Ishikawa (cell line): ENCODE measurements around the gene PHOX2A.

ENCODE experiments used
- CEBPB ChIP-seq: IDR thresholded peaks from 2 replicates; pipeline ENCODE4 v1.6.1; 2012
- CREB1 ChIP-seq: IDR thresholded peaks from 2 replicates; pipeline ENCODE4 v1.6.1; 2012; ENCODE audit warnings: low read depth
- EGR1 ChIP-seq: IDR thresholded peaks from 2 replicates; pipeline ENCODE4 v1.6.1; 2012
- EP300 ChIP-seq: IDR thresholded peaks from 2 replicates; pipeline ENCODE4 v1.6.1; 2012; ENCODE audit warnings: borderline replicate concordance
- FOXM1 ChIP-seq: IDR thresholded peaks from 2 replicates; pipeline ENCODE4 v1.6.1; 2012; ENCODE audit warnings: low read depth, borderline replicate concordance
- MAX ChIP-seq: IDR thresholded peaks from 2 replicates; pipeline ENCODE4 v1.6.1; 2012
- NFIC ChIP-seq: IDR thresholded peaks from 2 replicates; pipeline ENCODE4 v1.6.1; 2012
- RAD21 ChIP-seq: IDR thresholded peaks from 2 replicates; pipeline ENCODE4 v1.6.1; 2012; ENCODE audit warnings: low read depth
- REST ChIP-seq: IDR thresholded peaks from 2 replicates; pipeline ENCODE4 v1.6.1; 2012; ENCODE audit warnings: low read depth, mild to moderate bottlenecking
- TAF1 ChIP-seq: IDR thresholded peaks from 2 replicates; pipeline ENCODE4 v1.6.1; 2012; ENCODE audit warnings: low read depth, mild to moderate bottlenecking
- TCF12 ChIP-seq: IDR thresholded peaks from 2 replicates; pipeline ENCODE4 v1.6.1; 2012; ENCODE audit warnings: low read depth
- TEAD4 ChIP-seq: IDR thresholded peaks from 2 replicates; pipeline ENCODE4 v1.6.1; 2012
- USF1 ChIP-seq: IDR thresholded peaks from 2 replicates; pipeline ENCODE4 v1.6.1; 2012
- YY1 ChIP-seq: IDR thresholded peaks from 2 replicates; pipeline ENCODE4 v1.6.1; 2012; ENCODE audit warnings: low read depth
- ZBTB7A ChIP-seq: IDR thresholded peaks from 2 replicates; pipeline ENCODE4 v1.6.1; 2012; ENCODE audit warnings: low read depth

The PHOX2A gene

GRCh38 chr11:72241291-72241781, 2.6 kb downstream of the PHOX2A start:
- TF ChIP-seq EGR1 (no peak), CREB1 (no peak), TCF12 (no peak), FOXM1 (no peak), MAX (no peak), NFIC (no peak), CEBPB (no peak), TEAD4 (no peak), EP300 (no peak), TAF1 (no peak)

GRCh38 chr11:72240461-72241290, 3.3 kb downstream of the PHOX2A start:
- TF ChIP-seq FOXM1 (no peak), CEBPB (no peak), USF1 (no peak), REST (no peak), EGR1 (no peak), TEAD4 (no peak)

- TF ChIP-seq YY1 = no peak
- no peak for TF ChIP-seq TAF1
- TF ChIP-seq EP300 = no peak
- no peak for TF ChIP-seq RAD21
- no peak for TF ChIP-seq CEBPB
- no peak for TF ChIP-seq FOXM1
- TF ChIP-seq TCF12 = no peak
- no peak for TF ChIP-seq REST
- TF ChIP-seq ZBTB7A = no peak
- no peak for TF ChIP-seq CREB1
- TF ChIP-seq USF1 = no peak
- no peak for TF ChIP-seq MAX
- no peak for TF ChIP-seq TEAD4
- TF ChIP-seq NFIC = no peak
- TF ChIP-seq EGR1 = no peak
These were observed 4.0 kb downstream of the PHOX2A start for GRCh38 chr11:72239849-72240460.

- no peak for TF ChIP-seq CEBPB
- no peak for TF ChIP-seq EP300
- TF ChIP-seq USF1 = no peak
- no peak for TF ChIP-seq TAF1
- TF ChIP-seq FOXM1 = no peak
- no peak for TF ChIP-seq TCF12
- no peak for TF ChIP-seq CREB1
- no peak for TF ChIP-seq NFIC
- TF ChIP-seq TEAD4 = no peak
- TF ChIP-seq EGR1 = no peak
- TF ChIP-seq ZBTB7A = no peak
- TF ChIP-seq RAD21 = no peak
These were observed 4.6 kb downstream of the PHOX2A start for GRCh38 chr11:72239313-72239848.
